ENCODE data around the gene SRPRB. TPM values are rescaled to one million over a fixed set of nuclear protein-coding genes. Genes with fewer than 3 reads are reported as not detected.

Gene SRPRB
- total and polyA plus RNA-seq, 2 donors (not counting 3 experiments of a cell fraction or from before 2014, with no cell fraction given), result 22.7 to 69.2 TPM

DNA sequence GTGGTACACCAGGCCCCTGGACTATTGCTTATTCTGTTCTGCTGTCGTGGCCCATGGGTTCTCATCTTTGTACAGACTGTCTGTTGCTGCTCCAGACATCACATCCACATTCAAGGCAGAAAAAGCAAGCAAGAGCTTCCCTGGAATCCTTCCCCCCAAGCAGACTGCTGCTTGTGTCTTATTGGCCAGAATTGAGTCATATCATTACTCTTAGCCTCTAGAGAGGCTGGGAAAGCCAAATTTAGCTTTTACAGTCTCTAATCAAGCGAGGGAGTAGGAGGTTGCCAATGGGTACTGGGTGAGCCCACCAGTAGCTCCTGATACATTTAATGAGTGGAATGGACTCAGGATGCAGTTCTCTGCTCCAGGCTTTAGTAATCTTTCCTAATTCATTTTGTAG lies 50.7 kb downstream of the SRPRB start:
- CTCF ChIA-PET, result interaction anchor here (2.5 kb wide), 1 partner anchor 11 kb away, joined by 13 read pairs; no protein-coding TSS in a partner anchor
- H3K4me1 ChIP-seq (ENCODE audit: control insufficient read depth, extremely low read depth, insufficient read depth, low read length), result no peaks in the 10 kb centered on the region
- no peaks in the 10 kb centered on the region for H4K20me1 ChIP-seq (replicated peaks; ENCODE audit: control insufficient read depth, extremely low read depth, insufficient read depth, low read length)
- DNase-seq (ENCODE audit: low read depth, low spot score) (no peak), FAIRE-seq (no peak)
- H2AFZ ChIP-seq (ENCODE audit: low read depth, low read length), result no peak overlapping the region
- no peak for TF ChIP-seq POLR2A (IDR thresholded peaks at IDR 0.05; ENCODE audit: low read depth, low read length)
- TF ChIP-seq JUN (IDR thresholded peaks at IDR 0.05; ENCODE audit: borderline replicate concordance, insufficient read depth, insufficient read length, low read depth), result no peak
- TF ChIP-seq, protein P1, sequence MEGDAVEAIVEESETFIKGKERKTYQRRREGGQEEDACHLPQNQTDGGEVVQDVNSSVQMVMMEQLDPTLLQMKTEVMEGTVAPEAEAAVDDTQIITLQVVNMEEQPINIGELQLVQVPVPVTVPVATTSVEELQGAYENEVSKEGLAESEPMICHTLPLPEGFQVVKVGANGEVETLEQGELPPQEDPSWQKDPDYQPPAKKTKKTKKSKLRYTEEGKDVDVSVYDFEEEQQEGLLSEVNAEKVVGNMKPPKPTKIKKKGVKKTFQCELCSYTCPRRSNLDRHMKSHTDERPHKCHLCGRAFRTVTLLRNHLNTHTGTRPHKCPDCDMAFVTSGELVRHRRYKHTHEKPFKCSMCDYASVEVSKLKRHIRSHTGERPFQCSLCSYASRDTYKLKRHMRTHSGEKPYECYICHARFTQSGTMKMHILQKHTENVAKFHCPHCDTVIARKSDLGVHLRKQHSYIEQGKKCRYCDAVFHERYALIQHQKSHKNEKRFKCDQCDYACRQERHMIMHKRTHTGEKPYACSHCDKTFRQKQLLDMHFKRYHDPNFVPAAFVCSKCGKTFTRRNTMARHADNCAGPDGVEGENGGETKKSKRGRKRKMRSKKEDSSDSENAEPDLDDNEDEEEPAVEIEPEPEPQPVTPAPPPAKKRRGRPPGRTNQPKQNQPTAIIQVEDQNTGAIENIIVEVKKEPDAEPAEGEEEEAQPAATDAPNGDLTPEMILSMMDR (IDR thresholded peaks at IDR 0.05; ENCODE audit: extremely low read depth in 1 of 2, insufficient read depth in 1 of 2, low read depth in 1 of 2, low read length in 2 of 2), result no peak
- TF ChIP-seq, protein P2, sequence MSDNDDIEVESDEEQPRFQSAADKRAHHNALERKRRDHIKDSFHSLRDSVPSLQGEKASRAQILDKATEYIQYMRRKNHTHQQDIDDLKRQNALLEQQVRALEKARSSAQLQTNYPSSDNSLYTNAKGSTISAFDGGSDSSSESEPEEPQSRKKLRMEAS (IDR thresholded peaks at IDR 0.05; ENCODE audit: insufficient read depth, insufficient read length), result no peak
- TF ChIP-seq POLR2AphosphoS5 (IDR thresholded peaks at IDR 0.05; ENCODE audit: insufficient read depth, low read depth, low read length), result no peak
- TF ChIP-seq FOS (IDR thresholded peaks at IDR 0.05; ENCODE audit: borderline replicate concordance, insufficient read depth, low read length), result no peak
- no peak for TF ChIP-seq EZH2 (IDR thresholded peaks at IDR 0.05; ENCODE audit: borderline replicate concordance, low read depth, low read length, severe bottlenecking)
- TF ChIP-seq MYC (IDR thresholded peaks at IDR 0.05; ENCODE audit: low read depth, low read length), result no peak
- no peak for TF ChIP-seq GATA2 (IDR thresholded peaks at IDR 0.05; ENCODE audit: insufficient read depth, insufficient read length, low read depth, low read length)
- no TSS peak for BruUV-seq (replicated peaks)
- no peaks in the 10 kb centered on the region for H3K79me2 ChIP-seq (ENCODE audit: control insufficient read depth, insufficient read depth, low read length)
- dilution Hi-C loops (cut with MboI; ENCODE audit: extremely low pct_ligation_motif_present, low sequenced_read_pairs) (no loop called here), intact Hi-C loops (cut with micrococcal nuclease) (no loop called here)
- H3K4me2 ChIP-seq (ENCODE audit: insufficient read depth, low read length), result no peak overlapping the region
- no peak overlapping the region for H3K4me3 ChIP-seq (replicated peaks in 1 of 3; ENCODE audit: insufficient read depth in 1 of 3, low read depth in 1 of 3, low read length in 3 of 3)
- POLR2A ChIA-PET, result no interaction called here
- H3K9ac ChIP-seq (replicated peaks; ENCODE audit: extremely low read depth, insufficient read depth, low read length), result no peak overlapping the region
- H3K9me3 ChIP-seq (replicated peaks; ENCODE audit: control insufficient read depth, insufficient read depth, low read length), result no peaks in the 10 kb centered on the region
- H3K27ac ChIP-seq (ENCODE audit: insufficient read depth, low read depth, low read length), result no peak overlapping the region
- H3K27me3 ChIP-seq (ENCODE audit: control insufficient read depth in 2 of 2, insufficient read depth in 2 of 2, low read length in 2 of 2), result no peaks in the 10 kb centered on the region
- H3K9me1 ChIP-seq (replicated peaks; ENCODE audit: control insufficient read depth, extremely low read depth, insufficient read depth, low read length), result no peaks in the 10 kb centered on the region
- no peaks in the 10 kb centered on the region for H3K36me3 ChIP-seq (ENCODE audit: control insufficient read depth in 2 of 2, extremely low read depth in 1 of 2, insufficient read depth in 2 of 2, low read length in 2 of 2)
